HCEC 1CT (cell line): ENCODE data around the gene P2RY6.
"Not testable (repeated sequence)": the region's sequence is repeated elsewhere in the genome, so short reads cannot be mapped to it uniquely, and the experiment has no call there.

Experiments
- DNase-seq: peaks from one replicate; pipeline ENCODE4 v3.0.0-alpha.2; 2017

P2RY6 gene, protein sequence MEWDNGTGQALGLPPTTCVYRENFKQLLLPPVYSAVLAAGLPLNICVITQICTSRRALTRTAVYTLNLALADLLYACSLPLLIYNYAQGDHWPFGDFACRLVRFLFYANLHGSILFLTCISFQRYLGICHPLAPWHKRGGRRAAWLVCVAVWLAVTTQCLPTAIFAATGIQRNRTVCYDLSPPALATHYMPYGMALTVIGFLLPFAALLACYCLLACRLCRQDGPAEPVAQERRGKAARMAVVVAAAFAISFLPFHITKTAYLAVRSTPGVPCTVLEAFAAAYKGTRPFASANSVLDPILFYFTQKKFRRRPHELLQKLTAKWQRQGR

DNA sequence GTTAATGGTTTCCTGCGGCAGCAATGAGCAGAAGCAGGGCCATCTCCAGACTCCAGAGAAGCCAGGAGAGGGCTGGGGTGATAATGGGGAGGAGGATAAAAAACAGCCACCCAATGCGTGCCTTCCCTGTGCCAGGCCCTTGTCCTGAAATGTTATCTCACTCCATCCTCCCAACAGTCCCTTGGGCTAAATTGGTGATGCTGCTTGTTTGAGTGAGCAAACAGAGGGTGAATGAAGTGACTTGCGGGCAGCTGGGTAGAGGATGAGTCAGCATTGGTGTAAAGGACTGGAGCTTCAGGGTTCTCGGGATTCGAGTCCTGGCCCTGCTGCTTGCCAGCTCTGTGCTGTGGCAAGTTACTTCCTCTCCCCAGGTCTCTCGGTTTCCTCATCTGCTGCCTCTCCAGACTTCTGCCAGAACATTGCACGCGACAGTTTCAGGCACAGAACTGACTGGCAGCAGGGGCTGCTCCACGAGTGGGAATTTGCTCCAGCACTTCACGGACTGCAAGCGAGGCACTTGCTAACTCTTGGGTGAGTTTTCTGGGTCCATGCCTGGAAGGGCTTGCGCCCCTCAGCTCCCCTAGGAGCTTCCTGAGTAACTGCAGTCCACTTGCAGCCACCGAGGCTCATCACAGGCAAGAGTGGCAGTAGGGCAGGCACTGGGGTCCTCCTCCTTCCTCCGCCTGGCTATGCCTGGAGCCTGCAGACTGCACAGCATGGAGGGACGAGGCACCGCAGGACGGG lies at the start of gene P2RY6:
TSS of gene P2RY6 (plus strand) at position 403 of the 744 bp plus-strand sequence. CDS start 24,181 bp downstream, outside the sequence.
- DNase-seq, result peak; percentile 14

DNA sequence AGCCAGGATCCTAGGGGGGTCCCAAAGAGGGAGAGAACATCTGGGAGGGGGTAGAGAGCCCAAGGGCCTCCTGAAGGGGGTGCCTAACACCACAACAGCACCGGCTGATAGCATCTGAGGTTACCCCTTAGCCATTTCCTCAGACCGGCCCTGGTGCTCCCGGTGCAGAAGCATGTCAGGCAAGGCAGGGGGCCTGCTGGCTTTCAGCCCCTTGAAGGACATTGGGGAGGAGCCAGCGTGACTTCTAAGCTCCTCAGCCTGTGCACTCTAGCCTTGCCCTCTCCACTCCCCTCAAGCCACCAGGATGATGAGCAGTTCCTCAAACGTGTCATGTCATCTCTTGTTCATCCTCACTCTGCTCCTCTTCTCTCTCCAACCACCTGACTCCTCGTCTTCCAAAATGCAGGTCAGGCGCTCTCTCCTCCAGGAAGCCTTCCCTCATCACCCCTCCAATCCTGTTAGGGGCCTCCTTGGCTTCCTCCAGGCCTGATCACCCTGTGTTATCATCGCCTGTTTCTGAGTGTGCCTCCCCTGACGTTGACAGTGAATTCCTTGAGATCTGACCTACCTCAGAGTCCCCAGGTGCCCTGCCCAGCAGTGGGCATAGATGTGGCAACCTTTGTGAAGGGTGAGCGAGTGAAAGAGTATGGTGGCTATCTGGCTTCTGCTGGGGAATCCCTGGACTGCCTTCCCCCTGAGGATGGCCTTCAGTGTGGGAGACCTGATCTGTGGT lies 48.0 kb upstream of the P2RY6 start:
- DNase-seq, result no peak

DNA sequence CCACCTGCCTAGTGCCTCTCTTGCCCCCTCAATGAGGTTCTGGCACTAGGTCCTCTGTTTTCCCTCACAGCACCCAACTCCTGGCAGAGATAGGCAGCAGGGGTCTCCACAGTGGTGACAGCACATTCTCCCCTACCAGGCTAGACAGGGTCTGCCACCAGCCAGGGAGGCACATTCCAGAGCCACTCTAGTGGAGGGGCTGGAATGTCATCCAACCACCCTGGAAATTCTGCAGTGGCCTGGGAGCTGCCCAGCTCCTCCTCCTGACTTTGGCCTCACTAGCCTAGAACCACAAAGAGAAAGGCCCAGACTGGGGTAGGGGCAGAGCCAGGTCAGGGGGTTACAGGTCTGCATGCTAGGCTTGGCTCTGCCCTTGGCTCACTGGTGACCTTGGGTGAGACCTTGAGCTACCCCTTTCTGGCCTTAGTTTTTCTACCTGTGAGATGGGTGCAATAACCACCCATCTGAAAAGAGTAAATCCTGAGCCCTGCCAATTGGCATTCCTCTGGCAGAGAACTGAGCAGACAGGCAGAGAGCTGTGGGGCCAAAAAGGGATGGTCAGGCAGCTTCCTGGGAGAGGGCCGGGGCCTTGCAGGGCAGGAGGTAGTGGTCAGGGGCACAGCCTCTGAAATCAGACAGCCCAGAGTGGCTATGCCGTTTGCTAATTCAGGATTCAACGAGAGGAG lies 47.0 kb upstream of the P2RY6 start:
- DNase-seq, result no peak

DNA sequence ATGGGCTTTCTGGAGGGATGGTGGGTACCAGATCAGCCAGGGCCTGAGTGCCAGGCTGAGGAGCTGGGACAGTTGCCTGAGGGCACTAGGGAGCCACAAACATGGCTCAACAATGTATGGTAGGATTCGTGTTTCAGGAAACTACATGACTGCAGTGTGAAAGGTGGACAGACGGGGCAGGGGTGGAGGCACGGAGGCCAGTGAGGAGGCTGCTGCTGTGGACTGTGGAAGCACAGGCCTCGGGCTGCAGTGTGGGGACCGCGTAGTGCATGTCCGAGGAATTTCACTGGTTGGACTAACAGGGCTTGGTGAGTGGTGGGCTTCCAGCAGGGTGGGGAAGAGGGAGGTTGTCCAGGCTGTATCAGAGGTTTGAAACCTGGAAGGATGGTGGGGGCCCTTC lies 46.3 kb upstream of the P2RY6 start:
- no peak for DNase-seq

DNA sequence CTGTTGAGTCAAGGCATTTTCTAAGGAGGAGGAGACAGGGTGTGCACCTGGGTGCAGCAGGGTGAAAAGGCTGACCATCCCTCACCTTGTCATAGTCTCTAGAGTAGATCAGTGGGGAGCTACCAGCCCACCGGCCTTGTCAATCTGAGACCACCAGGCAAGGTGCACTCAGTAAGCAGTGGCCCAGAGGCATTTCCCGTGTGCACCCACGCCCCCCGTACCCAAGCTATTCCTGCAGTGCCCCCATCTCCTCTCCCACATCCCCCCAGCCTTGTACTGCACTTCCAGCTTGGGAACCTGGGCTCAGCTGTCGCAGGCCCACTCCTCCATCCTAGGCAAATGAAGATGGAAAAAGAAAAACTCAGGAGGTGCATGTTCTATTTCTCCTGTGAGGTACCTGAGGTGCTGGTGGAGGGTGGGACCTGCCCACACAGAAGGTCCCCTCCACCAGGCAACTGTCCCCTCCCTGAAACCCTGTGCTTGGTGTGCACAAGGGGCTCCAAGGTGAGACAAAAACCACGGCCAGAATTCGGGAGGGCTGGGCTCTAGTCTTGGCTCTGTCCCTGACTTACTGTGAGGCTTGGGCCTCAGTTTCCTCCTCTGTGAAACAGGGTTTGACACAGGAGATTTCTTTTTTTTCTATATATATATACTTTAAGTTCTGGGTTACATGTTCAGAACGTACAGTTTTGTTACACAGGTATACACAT lies 45.7 kb upstream of the P2RY6 start:
- no peak for DNase-seq

DNA sequence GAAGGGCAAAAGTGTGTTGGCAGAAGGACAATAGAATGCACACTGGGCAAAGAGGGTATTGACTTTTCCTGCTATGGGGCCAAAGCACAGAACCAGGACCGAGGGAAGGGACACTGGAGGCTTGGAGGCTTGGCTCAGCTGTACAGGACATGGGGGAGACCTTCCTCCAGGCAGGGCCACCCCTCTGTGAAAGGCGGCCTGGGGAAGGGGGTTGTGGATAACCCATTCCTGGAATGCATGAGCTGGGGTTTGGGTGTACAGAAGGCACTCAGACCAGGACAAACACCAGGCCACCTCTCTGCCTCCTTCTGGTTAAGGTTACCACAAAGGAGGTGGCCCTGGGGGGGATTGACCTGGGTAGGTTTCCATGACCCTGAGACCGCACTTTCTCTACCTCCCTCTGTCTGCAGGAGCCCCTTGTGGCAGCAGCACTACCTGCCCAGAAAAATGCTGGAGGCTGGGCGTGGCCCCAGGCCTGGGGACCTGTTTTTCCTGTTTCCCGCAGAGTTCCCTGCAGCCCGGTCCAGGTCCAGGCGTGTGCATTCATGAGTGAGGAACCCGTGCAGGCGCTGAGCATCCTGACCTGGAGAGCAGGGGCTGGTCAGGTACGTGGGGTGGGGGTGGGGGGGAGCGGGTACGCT lies 44.4 kb upstream of the P2RY6 start:
- DNase-seq, result no peak

DNA sequence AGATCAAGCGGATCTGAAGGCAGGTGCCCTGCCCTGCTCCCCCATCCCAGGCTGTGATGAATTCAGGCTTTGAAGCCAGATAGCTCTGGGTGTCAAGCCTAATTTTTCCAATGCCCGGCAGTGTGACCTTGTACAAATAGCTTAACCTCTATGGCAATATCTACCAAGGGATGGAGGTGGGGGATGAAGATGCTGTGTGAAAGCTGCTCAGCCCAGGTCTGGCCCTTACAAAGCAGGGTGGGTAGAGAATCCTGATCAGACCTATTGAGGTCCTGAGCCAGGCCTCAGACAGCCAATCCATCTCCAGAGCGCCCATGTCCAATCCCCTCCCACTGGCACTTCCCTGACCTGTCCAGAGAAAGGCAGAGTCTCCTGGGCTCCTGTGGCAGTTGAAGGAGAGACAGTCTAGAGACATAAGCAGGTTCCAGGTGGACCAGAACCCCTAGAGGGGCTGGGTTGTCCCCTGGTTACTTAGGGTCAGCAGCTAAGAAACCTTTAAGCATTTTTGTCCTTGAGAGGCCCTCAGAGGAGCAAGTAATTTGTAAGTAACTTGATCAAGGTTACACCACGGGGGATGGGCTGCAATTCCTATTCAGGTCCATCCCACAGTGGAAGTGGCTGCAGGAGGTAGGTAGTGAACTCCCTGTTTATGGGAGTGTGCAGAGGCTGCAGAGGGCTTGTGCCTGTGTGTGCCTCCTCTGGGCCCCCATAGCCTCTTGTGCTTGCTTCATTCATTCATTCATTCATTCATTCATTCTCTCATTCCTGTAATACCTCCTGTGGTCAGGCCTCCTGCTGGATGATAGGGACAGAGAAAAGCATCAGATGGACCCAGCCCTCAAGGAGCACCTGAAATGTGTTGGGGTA lies 43.6 kb upstream of the P2RY6 start:
- DNase-seq, result no peak

DNA sequence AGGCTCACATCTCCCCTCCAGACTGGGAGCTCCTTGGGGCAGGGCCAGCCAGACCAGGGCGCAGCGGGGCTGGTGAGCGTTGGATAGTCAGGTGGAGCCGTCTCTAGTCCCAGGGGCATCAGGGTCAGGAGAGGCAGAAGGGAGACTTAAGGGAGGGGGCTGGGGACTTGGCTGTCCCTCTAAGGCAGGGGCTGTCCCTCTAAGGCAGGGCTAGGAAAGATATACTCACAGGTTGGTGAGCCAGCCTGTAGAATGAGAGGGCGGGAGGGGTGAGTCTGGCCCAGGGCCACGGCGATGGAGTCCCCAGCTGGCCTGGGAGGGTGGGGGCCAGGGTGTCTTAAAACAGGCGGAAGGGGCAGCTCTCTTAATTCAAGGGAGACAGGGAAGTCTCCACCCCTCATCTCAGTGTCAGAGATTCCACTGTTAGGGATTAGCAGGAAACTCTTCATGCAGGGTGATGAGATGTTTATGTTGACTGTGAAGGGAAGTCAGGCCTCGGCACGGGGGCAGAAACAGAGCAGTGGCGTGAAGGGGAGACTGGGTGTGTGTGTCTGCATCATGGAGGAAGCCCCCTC lies 42.7 kb upstream of the P2RY6 start:
- DNase-seq, result no peak

DNA sequence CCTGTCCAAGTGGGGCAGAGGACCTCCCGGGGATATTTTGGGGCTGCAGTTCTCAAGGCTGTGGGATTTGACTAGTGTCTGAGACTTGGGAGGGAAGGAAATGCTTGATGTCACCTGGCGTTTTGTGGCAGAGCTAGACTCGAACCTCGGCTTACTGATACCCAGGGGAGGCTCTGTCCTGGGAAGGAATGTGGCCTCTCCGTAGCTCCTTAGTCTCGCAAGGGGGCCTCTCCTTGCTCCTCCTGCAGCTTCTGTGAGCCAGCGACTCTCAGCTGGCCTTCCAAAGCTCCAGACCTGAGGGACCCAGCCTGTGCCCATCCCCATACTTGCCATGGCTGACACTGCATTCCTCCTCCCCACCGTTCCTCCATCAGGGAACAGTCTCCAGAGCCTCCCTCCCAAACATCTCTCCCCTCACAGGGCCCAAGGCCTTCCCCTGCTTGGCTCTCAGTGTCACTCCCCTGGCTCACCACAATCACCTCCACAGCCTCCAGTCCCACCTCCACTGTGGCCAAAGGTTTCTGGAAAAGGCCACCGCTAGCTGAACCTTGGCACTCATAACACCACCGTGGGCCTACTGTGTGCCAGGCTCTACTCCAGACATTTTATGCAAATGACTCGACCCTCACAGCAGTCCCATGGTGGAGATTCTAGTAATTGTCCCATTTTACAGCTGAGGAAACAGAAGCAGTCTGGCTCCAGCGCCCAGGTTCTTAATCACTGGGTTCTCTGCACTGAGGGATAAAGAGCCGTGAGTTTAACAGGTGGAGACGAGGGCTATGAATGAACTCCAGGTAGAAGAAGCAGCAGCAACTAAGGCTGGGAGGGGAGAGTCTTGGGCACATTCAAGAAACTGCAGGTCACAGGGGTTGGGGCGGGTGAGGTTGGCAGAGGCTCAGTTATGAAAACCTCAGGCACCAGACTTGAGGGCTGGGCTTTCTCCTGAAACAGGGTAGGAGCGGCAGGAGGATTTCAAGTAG lies 42.0 kb upstream of the P2RY6 start:
- DNase-seq, result no peak

DNA sequence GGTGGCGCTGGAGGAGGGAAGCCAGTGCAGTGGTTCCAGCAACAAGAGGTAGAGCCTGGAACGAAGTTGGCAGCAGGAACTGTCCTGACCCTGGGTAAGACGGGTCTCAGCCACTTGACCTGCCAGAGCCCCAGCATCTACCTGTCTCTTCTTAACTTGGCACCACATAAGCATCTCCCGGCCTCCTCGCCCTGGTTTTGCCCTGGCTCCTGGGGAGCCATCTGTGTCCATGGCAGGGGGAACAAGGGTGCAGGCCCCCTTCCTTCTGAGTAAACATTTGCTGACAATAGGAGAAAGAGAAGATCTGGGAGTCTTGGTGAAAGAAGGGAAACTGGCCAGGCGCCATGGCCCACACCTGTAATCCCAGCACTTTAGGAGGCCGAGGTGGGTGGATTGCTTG lies 41.2 kb upstream of the P2RY6 start:
- no peak for DNase-seq

DNA sequence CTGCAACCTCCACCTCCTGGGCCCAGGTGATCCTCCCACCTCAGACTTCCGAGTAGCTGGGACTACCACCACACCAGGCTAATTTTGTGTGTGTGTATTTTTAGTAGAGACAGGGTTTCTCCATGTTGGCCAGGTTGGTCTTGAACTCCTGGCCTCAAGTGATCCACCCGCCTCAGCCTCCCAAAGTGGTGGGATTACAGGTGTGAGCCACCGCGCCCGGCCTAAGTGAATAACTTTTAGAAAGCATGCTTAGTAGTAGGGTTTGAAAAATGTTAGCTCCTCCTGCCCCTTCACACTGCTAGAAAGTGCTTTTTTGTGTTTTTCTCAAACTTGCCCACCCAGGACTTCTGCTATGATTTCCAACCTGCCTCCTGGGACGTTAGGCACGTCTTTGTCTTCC lies 39.7 kb upstream of the P2RY6 start:
- DNase-seq, result not testable (repeated sequence)

DNA sequence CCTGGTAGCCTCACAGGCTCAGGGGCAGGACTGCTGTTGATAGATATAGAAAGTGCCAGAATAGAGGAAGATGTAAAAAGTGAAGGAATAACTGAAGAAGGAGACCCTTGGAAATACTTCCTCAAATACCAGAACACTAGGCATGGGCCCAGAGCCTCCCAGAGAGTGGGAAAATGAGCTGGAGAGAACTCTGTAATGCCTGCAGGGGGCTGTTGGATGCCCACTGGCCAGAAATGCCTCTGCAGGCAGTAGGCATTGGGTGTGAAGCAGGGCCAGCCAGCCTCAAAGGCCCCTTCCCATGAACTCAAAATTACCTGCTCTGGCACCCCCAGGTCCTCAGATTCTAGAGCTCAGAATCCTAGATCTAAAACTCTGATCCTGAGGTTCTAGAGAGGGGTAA lies 38.9 kb upstream of the P2RY6 start:
- DNase-seq, result no peak

DNA sequence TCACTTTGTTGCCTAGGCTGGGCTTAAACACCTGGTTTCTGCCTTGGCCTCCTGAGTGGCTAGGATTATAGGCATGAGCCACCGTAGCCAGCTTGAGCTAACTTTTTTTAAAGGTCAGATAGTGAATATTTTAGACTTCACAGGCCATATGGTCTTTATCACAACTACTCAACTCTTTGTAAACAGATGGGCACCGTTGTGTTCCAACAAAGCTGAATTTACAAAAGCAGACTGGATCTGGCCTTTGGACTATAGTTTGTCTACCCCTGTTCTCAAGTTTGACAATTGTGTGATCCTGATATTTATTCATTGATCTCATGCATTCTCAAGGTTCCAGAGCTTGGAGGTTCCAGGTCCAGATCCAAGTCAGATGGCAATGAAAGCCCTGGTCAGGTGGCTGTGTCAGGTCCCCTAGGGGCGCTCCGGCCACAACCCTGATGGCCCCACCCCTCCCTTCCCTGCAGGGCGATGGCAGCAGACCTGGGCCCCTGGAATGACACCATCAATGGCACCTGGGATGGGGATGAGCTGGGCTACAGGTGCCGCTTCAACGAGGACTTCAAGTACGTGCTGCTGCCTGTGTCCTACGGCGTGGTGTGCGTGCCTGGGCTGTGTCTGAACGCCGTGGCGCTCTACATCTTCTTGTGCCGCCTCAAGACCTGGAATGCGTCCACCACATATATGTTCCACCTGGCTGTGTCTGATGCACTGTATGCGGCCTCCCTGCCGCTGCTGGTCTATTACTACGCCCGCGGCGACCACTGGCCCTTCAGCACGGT lies 38.3 kb upstream of the P2RY6 start:
- no peak for DNase-seq

DNA sequence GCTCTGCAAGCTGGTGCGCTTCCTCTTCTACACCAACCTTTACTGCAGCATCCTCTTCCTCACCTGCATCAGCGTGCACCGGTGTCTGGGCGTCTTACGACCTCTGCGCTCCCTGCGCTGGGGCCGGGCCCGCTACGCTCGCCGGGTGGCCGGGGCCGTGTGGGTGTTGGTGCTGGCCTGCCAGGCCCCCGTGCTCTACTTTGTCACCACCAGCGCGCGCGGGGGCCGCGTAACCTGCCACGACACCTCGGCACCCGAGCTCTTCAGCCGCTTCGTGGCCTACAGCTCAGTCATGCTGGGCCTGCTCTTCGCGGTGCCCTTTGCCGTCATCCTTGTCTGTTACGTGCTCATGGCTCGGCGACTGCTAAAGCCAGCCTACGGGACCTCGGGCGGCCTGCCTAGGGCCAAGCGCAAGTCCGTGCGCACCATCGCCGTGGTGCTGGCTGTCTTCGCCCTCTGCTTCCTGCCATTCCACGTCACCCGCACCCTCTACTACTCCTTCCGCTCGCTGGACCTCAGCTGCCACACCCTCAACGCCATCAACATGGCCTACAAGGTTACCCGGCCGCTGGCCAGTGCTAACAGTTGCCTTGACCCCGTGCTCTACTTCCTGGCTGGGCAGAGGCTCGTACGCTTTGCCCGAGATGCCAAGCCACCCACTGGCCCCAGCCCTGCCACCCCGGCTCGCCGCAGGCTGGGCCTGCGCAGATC lies 37.5 kb upstream of the P2RY6 start:
- DNase-seq, result no peak

DNA sequence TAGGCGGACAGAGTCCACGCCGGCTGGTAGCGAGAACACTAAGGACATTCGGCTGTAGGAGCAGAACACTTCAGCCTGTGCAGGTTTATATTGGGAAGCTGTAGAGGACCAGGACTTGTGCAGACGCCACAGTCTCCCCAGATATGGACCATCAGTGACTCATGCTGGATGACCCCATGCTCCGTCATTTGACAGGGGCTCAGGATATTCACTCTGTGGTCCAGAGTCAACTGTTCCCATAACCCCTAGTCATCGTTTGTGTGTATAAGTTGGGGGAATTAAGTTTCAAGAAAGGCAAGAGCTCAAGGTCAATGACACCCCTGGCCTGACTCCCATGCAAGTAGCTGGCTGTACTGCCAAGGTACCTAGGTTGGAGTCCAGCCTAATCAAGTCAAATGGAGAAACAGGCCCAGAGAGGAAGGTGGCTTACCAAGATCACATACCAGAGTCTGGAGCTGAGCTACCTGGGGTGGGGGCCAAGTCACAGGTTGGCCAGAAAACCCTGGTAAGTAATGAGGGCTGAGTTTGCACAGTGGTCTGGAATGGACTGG lies 36.8 kb upstream of the P2RY6 start:
- DNase-seq, result no peak

DNA sequence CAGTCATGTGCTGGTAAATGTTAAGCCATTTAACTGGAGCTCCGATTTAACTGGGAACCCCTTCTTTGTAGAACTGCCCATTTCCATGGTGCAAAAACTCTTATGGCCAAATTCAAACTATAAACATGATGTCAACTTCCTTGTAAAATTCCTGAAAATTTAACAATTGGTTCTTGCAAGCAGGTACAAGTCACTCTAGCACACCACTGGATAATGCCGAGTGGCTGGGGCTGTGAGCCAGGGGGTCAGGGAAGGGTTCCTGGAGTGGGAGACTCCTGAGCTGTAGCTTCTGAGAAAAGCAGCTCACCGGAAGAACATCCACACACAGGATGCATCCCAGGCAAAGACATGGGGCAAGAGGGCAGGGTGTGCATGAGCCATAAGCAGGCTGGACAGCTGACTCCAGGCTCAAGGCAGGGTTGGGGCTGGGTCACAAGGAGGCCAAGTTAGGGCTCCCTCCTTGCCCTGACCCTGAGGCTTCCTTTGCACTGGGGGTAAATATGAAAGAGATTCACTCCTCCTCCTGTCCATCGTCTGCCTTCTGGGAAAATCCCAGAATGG lies 35.9 kb upstream of the P2RY6 start:
- DNase-seq, result no peak

DNA sequence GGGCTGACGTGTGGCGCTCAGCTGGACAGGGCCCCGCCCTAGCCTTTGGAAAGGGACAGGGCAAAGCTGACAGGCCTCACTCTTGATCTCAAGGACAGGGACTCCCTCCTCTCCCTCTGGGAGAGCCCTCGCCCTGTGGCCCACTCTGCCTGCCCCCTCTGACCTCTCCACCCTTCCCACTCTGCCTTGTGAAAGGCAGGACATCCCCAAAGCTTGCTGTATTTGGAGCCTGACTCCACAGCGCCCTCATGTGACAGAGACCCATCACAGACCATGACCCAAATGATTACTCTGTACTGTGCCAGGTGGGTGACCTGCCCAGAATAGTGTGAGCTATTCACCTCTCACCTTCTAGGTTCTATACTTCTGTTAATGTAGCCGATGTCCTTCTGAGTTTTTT lies 35.3 kb upstream of the P2RY6 start:
- peak; percentile 5 for DNase-seq
